GM21515 (cell line): ENCODE results near the gene PTPDC1.
"Not testable (repeated sequence)": the region's sequence is repeated elsewhere in the genome, so short reads cannot be mapped to it uniquely, and the experiment has no call there.

ENCODE experiments used
- ATAC-seq: cut with Tn5 transposase; IDR thresholded peaks from one replicate; pipeline ENCODE4 v1.9.1; 2021; ENCODE audit not compliant: unreplicated experiment

PTPDC1 gene

DNA sequence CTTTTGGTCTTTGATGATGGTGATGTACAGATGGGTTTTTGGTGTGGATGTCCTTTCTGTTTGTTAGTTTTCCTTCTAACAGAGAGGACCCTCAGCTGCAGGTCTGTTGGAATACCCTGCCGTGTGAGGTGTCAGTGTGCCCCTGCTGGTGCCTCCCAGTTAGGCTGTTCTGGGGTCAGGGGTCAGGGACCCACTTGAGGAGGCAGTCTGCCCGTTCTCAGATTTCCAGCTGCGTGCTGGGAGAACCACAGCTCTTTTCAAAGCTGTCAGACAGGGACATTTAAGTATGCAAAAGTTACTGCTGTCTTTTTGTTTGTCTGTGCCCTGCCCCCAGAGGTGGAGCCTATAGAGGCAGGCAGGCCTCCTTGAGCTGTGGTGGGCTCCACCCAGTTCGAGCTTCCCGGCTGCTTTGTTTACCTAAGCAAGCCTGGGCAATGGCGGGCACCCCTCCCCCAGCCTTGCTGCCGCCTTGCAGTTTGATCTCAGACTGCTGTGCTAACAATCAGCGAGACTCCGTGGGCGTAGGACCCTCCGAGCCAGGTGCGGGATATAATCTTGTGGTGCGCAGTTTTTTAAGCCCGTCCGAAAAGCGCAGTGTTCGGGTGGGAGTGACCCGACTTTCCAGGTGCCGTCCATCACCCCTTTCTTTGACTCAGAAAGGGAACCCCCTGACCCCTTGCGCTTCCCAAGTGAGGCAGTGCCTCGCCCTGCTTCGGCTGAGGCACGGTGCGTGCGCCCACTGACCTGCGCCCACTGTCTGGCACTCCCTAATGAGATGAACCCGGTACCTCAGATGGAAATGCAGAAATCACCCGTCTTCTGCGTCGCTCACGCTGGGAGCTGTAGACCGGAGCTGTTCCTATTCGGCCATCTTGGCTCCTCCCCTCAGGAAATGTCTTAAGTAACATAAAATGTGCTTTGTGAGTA is 10.2 kb downstream of the PTPDC1 start:
- not testable (repeated sequence) for ATAC-seq

DNA sequence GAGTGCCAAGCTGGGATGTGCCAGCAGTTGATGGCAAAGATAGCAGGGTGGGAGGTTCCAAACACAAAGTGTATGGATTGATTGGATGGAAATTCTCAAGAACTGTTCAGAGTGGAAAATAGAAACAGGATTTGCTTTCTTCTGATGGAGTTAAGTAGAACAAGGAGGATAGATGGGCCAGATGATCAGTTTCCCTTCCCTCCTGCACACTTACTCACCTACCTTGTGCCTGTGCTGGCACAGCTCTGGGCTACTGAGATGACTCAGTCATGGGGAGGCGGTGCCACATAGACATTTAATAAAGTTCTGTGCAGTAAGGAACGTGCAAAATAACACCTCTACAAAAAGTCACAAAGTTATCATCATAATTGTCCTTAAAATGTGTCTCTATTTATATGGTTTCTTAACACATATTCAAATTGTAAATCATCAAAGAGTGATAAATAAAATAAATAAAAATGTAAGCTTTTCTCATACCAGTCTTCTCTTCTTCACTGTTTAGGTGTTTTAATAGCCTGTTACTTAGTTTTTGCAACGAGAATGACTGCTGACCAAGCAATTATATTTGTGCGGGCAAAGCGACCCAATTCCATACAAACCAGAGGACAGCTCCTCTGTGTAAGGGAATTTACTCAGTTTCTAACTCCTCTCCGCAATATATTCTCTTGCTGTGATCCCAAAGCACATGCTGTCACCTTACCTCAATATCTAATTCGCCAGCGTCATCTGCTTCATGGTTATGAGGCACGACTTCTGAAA is 12.7 kb downstream of the PTPDC1 start:
- ATAC-seq, result no peak

DNA sequence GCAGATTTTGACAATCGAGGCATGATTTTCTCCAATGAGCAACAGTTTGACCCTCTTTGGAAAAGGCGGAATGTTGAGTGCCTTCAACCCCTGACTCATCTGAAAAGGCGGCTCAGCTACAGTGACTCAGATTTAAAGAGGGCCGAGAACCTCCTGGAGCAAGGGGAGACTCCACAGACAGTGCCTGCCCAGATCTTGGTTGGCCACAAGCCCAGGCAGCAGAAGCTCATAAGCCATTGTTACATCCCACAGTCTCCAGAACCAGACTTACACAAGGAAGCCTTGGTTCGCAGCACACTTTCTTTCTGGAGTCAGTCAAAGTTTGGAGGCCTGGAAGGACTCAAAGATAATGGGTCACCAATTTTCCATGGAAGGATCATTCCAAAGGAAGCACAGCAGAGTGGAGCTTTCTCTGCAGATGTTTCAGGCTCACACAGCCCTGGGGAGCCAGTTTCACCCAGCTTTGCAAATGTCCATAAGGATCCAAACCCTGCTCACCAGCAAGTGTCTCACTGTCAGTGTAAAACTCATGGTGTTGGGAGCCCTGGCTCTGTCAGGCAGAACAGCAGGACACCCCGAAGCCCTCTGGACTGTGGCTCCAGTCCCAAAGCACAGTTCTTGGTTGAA is 13.6 kb downstream of the PTPDC1 start:
- no peak for ATAC-seq

DNA sequence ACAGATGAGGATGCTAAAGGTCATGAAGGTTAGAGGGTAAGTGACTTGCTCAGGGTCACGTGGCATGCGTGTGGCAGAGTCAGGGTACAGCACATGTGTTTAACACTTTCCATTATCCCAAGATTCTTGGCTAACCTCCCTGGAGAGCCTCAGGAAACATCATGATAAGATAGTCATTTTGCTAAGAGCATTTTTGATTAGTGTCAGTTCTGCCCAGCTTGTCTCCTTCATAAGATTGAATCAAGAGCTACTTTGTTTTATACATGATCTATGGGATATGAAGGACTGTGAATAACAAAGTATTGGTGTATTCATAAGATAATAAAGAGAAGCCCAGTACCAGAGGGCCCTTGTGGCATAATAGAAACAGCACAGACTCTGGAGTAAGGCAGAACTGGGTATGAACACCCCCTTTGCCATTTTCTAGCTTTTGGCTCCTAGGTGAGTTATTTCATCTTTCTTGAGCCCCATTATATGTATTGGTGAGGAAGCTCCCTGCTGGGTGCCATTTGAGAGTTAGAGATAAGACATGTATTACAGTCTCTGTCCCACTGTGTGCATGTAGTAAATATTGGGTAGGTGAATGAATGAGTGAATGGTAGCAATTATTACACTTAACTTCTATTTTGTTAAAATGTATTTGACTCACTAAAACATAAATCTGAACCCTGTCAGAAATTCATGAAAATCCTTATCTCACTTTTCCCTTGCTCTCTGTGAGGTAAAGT is 16.1 kb downstream of the PTPDC1 start:
- no peak for ATAC-seq

DNA sequence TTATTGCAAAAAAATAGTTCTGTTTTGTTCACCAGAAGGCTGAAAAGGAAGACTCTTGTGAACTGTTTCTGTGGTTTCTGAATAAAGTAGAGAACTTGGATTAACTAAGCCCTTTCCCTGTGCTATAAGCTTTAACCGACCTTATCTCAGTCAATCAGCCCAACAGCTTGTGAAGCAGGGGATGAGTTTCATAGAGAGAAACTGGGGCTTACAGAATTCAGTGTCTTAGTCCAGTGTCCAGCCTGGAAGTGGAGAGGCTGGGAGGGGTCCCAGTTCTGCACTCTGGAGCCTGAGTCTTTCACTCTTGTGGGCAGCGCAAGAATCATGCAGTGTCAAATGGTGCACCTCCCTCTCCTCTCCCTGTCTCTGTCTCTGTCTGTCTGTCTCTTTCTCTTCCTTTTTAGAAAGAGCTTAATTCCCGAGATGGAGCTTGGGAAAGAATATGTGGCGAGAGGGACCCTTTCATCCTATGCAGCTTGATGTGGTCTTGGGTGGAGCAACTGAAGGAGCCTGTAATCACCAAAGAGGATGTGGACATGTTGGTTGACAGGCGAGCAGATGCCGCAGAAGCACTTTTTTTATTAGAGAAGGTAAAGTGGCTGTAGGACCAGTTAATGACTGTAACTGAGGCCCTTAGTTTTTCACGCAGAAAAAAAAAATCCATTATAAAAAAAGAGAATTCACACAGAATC is 17.0 kb downstream of the PTPDC1 start:
- no peak for ATAC-seq

DNA sequence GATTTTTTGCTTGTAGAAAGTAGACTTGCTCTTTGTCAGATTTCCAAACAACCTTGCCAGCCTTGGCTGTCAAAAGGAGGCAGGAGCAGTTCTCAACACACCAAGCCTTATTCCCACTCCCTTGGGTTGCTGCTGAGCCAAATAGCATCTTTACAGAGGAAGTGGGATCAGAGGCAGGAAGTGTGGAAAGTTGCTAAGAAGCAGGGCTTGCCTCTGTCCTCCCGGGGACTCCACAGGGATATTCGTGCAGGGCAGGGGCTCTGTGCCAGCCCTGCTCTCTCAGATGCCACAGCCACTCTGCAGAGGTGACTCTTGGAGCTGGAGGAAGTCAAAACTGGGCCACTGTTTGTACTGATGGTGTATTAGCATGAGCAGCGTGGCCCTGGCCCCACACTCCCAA is 24.3 kb downstream of the PTPDC1 start:
- ATAC-seq, result no peak

DNA sequence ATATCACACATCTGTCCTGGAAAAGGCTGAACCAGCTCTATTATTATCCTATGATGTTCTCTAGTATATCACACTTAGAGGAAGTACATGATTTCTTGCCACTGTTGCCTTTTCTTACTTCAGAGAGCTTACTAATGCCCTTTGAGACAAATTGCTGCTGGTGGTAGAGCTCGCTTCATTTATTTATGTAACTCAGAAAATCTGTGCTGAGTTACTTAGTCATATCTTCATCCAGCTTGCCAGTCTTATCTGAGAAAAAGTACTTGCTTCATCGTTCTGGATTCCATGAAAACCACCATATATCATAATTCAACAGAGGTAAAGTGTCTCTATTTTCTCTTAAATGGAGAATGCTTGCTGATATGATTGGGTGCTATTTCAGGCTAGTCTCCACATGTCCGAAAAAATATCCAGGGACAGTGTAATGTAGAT is 26.6 kb downstream of the PTPDC1 start:
- no peak for ATAC-seq

DNA sequence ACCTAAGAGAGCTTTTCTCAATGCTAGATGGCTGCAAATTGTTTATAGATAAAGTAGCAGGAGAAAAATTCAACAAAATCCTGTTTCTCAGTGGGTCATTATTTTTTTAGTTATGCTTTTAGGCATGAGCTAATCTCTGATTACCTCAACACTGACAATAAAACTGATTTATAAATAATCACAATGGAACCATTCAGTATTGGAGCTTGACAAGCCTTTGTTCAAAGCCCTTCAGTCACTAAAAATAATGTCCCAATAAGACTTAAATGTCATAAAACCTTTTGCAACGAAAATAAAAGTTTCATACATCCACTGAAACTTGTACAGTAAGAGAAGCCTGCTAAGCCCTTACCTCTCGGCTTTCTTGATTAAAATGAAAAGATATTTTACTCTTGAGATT is 27.2 kb downstream of the PTPDC1 start:
- no peak for ATAC-seq

DNA sequence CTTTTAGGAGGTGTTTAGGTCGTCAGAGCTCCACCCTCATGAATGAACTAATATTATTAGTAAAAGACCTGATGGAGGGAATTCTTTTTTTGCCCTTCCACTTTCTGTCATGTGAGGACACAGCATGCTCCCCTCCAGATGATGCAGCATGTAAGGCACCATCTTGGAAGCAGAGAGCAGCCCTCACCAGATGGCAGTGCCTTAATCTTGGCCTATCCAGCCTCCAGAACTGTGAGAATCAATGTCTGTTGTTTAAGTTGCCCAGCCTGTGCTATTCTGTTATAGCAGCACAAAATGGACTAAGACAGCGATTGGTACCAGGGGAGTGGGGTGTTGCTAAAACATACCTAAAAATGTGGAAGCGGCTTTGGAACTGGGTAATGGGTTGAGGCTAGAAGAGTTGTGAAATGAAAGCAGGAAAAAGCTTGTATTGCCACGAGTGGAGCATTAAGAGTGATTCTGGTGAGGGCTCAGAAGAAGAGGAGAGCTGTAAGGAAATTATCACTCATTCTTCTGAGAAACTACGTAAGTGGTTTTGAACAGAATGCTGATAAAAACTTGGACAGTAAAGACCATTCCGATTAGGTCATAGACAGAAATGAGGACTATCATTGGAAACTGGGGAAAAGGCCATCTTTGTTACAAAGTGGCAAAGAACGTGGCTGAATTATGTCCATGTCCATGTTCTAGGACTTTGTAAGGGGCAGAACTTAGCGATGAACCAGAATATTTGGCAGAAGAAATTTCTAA is 28.6 kb downstream of the PTPDC1 start:
- ATAC-seq, result no peak

DNA sequence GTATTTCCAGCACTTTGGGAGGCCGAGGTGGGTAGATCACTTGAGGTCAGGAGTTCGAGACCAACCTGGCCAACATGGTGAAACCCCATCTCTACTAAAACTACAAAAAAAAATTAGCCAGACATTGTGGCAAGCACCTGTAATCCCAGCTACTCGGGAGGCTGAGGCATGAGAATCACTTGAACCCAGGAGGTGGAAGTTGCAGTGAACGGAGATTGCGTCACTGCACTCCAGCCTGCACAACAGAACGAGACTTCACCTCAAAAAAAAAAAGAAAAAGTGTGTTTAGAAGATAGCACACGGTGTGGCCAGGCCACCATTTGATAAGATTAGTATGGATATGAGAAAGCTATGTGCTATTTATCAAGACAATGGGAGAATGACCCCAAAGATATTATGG is 35.8 kb downstream of the PTPDC1 start:
- not testable (repeated sequence) for ATAC-seq

DNA sequence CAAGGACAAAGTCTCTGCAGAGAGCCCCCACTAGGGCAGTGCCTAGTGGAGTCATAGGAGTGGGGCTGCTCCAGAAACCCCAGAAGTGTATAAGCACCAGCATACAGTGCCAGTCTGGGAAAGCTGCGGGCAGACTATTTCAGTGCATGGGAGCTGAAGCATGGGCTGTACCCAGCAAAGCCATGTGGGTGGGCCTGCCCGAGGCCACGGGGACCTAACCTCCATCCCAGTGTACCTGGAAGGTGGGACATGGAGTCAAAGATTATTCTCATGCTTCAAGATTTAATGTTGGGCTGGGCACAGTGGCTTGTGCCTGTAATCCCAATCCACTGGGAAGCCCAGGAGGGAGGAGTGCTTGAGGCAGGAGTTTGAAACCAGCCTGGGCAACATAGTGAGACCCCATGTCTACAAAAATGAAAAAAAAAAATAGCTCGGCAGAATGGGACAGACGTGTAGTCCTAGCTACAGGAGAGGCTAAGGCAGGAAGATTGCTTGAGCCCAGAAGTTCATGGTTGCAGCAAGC is 36.7 kb downstream of the PTPDC1 start:
- ATAC-seq, result no peak

DNA sequence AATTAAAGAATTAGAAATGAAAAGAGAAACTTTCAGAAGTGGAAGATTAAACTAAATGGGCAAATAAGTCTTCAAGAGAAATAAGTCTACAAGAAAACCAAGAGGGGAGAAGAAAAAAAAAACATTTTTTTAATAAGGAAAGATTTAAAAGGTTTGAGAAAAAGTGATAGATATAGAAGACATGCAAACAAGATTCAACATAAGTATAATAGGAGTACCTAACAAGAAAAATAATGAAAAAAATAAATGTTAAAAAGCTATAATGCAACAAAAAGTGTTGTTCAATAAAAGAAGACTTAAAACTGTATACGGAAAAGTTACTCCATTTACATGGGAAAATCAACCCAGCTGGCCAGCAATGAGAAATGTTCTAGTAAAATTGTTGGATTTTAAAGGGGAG is 42.6 kb downstream of the PTPDC1 start:
- ATAC-seq, result no peak

DNA sequence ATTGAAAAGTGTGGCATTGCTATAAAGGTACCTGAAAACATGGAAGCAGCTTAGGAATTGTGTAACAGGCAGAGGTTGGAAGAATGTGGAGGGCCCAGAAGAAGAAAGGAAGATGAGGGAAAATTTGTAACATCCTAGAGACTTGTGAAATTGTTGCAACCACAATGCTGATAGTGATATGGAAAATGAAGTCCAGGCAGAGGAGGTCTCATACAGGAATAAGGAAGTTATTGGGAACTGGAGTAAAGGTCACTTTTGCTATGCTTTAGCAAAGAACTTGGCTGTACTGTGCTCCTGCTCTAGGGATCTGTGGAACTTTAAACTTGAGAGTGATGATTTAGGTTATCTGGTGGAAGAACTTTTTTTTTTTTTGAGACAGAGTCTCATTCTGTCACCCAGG is 43.5 kb downstream of the PTPDC1 start:
- ATAC-seq, result no peak

DNA sequence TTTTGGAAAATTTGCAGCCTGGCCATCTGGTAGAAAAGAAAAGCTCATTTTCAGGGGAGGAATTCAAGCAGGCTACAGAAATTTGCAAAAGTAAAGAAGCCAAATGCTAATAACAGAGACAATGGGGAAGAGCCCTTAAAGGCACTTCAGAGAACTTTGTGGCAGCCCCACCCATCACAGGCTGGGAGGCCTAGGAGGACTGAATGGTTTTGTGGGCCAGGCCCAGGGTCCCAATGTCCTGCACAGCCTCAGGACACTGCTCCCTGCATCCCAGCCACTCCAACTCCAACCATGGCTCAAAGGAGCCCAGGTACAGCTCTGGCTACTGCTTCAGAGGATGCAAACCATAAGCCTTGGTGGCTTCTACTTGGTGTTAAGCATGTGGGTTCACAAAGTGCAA is 44.3 kb downstream of the PTPDC1 start:
- no peak for ATAC-seq

DNA sequence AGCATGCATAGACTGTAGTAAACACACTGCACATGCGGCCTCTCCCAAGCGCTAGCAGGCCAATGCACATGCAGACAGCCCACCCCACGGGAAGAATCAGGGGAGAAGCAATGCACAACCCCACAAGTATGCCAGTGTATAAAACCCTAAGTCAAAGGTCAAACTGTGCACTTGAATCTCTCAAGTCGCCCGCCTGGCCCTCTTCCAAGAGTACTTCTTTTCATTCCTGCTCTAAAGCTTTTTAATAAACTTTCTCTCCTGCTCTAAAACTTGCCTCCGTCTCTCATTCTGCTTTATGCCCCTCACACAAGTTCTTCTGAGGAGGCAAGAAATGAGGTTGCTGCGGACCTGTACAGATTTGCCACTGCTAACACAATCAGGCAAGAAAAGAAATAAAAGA is 50.4 kb downstream of the PTPDC1 start:
- no peak for ATAC-seq

DNA sequence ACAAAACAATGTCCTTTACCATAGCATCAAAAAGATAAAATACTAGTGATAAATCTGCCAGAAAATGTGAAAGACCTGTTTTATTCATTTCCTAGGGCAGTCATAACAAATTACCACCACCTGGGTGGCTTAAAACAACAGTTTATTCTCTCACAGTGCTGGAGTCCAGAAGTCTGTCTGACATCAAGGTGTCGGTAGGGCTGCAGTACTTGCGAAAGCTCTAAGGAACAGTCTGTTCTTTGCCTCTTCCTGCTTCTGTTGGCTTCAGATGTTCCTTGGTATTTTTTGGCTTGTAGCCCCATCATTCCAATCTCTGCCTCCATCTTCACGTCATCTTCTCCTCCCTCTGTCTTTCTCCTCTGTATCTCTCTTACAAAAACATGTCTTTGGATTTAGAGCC is 51.0 kb downstream of the PTPDC1 start:
- no peak for ATAC-seq

DNA sequence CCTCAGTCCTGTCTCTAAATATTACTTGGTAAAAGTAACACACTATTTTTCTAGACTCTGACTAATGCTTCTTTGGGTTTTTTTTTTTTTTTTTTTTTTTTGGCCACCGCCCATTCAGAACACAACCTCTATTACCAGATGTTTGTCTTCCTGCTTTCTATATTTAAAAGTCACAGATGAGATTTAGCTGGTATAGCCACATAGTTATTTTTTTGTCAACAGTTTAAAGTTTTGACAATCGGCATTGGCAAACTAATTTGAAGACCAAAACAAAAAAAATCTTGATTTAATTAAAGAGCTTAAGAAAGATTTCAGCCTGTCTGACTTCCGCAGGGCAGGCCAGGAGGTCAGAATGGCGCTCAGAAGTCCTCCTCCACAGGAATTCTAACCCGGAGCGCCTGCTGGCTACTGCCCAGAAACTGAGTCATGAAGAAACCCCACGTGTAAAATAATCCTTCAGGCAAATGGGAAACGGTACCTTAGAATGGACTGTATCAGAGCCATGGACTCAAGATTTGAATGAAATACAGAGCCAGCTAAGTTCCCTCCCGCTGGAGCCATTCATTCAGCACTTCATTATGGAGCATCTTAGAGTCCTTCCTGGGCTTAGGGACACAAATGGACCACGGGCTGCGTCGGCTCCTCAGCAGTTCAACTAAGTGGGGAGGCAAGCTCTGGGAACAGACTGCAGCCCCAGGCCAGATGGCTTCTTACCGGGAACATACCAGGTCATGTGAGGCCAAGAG is 55.6 kb downstream of the PTPDC1 start:
- ATAC-seq, result no peak

DNA sequence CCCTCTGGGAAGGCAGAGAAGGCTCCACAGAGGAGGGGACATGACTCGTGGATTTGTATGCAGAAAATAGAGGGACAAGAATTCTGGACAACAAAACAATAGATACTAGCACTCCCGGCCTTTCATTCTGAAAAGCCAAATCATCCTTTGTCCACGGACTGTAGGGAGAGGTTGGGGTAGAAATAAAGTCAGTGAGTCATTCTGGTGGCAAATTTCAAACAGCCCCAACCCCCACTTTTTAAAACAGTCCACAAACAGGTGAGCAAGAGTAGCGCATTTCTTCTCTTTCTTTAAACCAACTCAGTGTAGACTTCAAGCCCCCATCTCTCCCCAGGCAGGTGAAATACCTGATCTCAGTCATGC is 56.1 kb downstream of the PTPDC1 start:
- no peak for ATAC-seq
